GM21390 (cell line): ENCODE data around the gene RALGPS1.
A peak's percentile ranks its signal among the peaks of the same experiment; 100 is the strongest.

Source experiments
- ATAC-seq: cut with Tn5 transposase; IDR thresholded peaks from one replicate; pipeline ENCODE4 v1.9.1; 2021; ENCODE audit not compliant: unreplicated experiment

RALGPS1 gene

DNA sequence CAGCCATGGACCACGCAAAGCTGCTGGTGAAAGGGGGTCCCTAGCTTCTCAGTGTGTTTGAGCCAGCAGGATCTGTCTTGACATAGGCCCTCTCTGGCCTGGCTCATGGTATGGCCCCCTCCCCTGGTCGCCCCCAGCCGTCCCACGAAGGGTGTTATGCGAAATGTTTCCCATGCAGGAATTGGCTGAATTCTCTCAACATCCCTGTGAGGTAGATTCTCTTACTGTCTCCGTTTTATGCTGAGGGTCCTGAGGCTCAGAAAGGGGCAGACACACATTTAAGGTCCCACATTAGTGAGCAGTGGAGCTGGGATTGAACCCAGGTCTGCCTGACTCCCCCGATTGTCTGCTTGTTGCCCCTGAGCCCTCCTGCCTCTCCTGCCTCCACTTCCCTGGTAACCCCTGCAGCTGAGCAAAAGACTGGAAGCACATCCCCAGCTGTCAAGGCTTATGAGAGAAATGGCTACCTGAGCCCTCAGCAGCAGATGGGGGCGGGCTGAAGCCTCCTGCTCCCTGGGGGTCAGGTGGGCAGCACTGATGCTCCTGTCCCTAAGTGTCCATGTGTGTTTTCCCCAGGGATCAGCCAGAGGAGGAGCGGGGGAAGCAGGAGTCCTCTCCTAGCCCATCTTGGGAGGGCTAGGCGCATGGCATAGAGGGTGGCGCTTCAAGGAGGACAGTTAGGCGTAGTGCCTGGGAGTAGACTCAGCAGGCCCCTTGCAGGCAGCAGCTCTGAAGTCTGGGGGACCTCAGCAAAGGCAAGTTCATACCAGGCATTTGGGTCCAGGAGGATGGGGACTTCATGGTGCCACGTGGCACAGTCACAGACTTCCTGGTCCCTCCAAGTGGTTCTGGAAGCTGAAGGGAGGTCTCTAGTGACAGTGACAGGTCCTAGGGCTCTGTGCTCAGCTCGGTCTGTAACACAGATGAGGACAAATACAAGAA is 301.0 kb downstream of the RALGPS1 start:
- no peak for ATAC-seq

DNA sequence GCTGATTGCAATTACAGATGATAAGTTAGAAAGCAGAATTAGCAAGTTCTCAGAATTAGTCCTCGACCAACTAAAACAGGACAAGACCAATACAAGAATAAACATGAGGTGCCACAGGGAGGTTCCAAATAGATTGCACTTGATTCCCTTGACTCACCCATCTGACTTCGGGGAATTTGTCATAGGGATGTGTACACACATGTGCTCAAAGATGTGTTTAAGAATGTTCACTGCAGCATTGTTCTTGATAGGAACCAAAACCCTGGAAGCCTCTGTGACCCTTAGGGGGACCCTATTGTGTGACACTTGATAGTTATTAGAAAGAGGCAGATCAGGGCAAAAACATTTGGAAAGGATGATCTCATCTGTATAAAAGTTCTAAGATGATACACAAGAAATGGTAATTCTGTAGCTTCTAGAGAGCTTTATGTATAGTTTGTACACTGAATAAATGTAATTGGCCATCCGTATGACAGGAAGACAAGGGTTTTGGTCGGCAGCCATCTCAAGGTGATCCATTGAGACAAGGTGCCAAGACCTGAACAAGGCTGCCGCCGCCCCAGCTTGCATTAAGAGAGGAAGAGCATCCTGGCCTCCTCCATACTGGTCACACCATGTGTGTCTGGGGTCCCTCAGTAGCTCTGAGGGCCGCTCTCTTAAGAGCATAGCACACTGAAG is 301.8 kb downstream of the RALGPS1 start:
- no peak for ATAC-seq

DNA sequence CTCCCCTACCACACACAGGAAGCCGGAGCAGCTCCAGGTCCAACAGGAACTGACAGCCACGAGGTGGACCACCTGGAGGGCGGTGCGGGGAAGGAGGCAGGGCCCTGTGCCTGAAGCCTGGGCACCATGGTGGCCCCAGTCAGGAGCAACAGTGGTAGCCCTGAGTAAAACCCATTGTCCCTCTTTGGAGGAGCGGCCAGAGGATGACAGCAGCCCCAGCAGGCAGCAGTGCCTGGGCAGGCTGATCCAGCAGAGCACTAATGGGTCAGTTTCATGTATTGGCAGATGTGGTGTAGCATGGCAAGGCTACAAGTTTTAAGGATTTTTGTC is 302.3 kb downstream of the RALGPS1 start:
- no peak for ATAC-seq

DNA sequence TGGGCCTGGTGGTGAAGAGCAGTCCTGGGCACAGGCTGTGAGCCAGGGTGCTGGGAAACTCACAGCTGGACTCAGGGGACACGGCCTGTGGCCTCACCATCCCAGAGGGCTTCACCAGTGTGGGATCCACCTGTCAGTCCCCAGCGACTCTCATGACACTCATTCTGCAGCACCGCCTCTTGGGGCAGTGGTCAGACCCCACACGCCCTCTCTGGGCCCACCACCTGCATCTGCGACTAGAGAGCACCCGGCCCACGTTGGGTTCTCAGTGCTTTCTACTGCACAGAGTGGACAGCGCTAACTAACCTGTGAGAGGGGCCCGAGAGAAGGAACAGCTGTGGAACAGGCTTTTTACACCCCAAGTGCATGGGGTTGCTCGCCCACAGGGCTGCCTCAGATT is 304.2 kb downstream of the RALGPS1 start:
- no peak for ATAC-seq

DNA sequence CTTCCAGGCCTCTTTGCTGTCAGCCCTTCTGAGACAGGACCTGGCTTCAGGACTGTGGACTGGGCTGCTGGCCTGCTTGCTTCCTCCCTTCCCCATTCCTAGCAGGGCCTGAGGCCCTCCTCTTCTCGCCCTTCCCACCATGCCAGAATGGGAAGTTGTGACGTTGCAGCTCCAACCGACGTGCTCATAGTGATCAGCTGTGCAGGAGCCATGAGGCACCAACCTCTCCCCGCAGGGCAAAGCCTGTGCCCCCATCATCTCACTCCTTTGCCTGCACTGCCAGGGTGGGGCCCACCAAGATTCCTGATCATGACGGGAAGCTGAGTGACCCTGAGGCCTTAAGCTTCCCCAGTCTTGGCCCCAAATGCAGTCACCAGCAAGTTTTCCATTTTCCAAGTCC is 304.9 kb downstream of the RALGPS1 start:
- no peak for ATAC-seq

DNA sequence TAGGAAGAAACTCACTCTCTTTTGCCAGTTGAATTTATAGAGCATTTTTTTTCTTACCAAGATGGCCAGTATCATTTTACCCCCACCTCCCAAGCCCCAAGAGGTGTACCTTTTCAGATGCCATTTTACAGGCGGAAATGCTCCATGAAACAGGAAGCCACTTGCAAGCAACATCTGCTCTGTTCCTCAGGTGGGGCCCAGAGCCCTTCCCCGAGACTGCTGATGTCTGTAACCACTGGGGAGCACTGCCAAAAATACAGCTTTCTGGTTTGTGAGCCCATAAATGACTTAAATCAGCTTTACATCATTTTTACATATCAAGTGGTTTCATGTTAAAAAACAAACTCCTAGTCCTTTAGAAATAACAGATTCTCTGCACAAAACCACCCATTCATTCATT is 307.1 kb downstream of the RALGPS1 start:
- ATAC-seq = no peak

DNA sequence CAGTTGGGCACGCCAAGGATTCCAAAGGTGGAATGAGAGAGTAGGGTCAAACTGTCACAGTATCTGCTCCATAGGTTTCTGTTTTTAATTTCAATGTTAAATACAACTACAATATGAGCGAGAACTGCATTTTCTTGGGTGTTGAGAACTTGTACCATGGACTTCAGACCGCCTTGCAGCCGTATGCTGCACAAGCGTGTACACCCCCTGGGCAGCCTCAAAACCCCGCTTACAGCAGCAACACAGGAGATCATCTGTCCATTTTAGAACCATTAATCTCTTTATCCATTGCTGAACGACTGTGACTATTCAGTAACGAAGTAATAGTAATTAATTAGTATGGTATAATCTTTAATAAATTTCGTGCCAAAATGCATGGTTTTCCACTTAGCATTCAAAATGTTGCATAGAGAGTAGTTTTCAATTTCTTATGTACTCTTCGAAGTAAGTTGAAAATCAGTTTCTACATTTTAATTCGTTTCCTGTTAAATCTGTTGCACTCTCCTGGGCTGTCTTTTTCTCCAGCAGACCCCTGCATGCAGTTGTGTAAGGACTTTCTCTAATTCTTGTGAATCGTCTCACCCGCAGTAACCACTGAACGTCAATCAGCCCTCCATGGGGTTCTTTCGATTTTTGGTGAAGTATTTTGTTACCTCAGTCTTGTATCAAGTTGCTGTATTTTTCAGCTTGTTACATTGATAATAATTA is 308.0 kb downstream of the RALGPS1 start:
- ATAC-seq = no peak

DNA sequence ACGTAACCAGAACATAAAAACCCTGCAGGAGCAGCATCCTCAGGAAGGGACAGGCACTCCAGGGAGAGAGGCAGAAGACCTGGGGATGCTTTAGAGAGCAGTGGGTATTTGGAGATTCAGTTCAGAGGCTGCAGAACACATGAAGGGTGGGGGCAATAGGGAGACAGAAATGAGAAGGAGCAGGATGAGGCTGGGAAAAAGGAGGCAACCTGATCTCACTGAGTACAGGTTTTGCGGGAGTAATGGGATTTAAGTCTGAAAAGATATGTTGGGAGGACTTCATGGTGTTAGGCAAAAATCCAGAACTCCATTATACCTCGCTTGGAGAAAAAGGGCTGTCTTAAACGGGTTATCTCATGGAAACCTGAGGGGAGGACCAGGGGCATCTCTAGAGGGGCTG is 308.7 kb downstream of the RALGPS1 start:
- ATAC-seq = no peak

DNA sequence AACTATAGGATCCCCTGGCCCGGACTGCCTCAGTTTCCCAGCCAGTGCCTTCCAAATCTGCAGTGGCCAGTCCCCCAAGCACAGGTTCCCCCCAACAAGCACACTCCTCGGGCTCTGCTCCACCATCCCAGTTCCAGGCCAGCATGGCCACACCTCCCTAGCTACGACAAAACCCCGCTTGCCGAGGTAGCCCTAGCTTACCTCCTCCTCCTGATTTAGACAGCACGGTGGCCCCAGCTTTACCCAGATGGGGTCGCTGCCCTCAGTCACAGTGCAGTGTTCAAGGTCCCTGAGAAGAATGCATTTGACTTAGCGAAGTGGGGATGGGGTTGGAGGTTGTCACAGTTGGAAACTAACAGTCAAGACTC is 309.2 kb downstream of the RALGPS1 start:
- ATAC-seq = no peak

DNA sequence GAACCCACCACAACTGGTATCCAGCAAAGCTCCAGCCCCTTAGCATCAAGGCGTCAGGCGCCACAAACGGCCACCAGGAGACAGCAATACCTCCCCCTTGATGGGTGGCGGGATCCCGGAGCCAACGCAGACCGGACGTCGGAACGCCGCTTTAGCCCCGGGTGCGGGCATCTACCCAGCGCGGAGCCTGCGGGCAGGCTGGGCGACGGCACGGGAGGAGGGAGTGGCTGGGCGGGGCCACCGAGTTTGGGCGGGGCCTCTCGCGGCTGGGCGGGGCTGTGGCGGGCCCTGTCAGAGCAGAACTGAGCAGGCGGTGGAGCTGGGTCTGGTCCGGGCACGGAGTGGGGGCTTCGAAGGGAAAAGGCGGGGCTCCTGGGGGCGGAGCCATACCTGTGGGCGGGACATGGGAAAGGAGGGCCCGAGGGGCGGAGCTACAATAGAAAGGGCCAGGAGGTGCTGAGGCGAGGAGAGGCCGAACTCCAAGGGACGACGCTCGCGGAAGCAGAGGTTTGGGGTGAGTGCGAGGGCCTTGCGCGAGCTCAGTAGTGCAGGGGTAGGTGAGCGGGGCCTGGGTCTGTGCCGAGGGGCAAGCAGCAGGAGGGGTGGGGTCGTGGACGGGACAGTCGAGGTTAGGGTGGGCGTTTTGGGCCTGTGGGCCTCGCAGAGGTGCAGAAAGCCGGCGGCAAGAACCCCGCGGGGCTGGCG is 309.7 kb downstream of the RALGPS1 start:
- ATAC-seq = peak; percentile 51

DNA sequence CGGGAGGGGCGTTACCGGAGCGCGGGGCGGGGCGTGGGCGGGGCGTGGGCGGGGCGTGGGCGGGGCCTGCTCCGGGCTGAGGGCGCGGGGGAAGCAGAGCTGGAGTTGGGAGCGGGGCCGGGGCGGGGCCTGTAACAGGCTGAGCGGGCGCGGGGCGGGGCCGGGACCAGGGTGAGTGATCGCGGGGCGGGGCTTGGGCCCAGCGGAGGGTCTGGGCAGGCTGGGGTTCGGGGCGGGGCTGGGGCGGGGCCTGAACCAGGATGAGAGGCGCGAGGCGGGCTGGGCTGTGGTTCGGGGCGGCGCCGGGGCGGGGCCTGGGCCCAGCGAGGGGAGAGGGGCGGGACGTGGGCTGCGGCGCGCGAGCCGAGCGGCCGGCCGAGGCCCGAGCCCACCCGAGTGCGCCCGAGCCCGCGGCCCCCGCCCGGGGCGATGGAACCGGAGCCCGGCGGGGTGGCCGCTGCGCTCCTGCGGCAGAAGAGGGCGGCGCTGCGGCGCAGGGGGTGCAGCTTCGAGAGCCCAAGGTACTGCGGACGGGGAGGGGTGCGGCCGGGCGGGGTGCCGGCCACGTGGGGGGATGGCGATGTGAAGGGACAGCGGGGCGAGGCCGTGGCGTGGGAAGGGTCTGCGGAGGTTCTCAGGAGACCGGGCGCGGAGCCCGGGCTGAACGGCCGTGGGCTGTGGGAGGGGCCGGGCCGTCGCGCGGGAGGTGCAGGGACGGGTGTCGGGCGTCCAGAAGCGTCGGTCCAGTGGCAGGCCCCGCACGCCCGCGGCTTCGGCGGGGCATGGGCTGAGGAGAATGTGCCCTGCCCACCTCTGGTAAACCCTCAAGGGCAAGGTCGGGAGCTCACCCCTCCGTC is 310.5 kb downstream of the RALGPS1 start:
- ATAC-seq = peak; percentile 39

DNA sequence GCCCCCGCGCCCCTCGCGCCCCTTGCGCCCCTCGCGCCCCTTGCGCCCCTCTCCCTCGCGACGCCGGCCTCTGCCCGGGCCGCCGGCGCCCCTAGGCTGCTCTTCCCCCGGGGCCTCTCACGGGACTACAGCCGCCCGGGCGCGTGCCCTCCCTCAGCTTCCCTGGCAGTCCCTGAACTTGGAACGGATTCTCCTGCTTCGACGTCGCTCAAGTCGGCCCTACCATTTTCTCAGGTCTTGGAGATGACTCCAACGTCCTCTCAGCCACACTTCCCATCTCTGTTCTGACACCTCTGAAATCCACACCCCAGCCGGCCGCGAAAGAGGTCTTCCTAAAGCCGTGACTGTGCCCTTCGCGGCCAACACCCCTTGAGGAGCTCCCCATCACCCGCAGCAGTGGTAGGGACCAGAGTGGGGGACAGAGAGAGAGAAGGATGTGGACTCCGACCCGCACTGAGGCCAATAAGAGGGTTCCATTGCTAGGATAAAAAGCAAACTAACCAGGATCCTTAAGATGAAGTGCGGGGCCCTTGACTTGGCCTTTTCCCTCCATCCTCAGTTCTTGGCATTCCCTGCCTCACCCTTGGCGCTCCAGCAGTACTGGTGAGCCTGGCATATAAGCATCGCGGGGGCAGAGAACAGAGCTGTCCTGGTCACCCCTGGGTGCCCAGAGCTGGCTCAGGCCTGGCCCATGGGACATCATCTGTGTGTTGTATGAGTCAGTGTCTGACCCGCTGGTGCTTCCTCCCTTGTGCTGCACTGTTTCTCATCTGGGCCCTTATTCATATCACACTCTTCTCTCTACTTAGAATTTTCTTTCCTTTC is 311.4 kb downstream of the RALGPS1 start:
- ATAC-seq = no peak

DNA sequence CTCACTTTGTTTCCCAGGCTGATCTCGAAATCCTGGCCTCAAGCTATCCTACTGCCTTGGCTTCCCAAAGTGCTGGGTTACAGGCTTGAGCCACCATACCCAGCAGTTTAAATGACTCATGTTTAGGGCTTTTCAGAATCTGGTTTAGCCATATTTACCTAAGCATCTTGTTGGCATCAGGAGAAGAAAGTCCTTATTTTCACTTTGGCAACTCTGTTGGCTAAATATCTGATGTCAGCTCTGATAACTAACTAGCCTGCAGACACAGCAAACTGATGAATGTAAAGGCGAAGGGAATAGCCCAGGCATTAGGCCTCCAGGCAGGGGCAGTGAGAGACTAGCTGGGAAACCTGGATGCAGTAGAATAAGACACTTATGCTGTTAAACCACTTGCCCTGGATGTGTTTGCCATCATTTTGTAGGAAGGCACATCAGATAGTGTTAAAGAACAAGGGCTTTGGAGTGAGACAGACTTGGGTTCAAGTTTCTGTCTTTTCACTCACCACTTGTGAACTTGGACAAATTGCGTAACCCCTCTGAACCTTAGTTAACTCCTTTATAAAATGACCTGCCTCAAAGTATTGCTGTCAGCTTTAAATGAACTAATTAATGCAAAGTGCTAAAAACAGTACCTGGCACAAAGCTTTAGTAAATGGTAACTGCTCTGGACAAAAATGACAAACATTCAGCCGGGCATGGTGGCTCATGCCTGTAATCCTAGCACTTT is 315.3 kb downstream of the RALGPS1 start:
- no peak for ATAC-seq

DNA sequence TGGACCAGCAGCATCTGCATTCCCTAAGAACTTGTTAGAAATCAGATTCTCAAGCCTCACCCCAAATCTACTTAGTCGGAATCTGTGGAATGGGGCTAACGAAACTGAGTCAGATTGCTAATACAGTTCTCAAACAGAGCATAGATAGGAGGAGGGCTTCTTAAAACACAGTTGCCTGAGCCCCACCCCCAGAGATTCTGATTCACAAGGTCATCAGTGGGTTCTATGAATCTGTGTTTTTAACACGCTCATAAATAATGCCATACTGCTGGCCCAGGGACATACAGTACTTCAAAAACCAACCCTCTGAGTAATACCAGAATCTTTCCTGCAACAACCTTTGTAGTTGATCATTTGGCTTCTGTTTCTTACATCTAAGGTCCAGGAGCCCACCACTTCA is 317.1 kb downstream of the RALGPS1 start:
- no peak for ATAC-seq

DNA sequence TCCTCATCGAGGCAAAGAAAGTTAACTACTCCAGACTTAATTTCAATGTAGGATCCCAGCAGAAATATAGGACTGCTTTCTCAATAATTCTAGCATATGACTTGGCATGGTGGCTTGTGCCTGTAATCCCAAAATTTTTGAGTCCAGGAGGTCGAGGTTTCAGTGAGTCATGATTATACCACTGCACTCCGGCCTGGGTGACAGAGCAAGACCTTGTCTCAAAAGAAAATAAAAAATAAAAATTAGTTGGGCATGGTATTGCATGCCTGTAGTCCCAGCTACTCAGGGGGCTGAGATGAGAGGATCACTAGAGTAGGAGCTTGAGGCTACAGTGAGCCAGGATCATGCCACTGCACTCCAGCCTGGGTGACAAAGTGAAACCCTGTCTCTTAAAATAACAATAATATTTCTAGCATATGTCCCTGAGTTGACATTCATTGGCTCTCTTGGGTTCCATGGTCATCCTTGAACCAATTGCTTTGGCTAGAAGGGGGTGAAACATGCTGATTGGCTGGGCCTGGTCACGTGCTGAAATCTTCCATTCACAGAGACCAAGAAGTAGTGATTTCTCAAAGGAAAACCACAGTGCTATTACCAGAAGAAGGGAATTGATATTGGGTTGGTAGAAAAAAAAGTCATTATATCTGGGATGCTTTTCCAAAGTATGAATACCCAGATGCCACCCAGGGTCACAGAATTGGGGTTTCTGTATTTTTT is 318.4 kb downstream of the RALGPS1 start:
- no peak for ATAC-seq

DNA sequence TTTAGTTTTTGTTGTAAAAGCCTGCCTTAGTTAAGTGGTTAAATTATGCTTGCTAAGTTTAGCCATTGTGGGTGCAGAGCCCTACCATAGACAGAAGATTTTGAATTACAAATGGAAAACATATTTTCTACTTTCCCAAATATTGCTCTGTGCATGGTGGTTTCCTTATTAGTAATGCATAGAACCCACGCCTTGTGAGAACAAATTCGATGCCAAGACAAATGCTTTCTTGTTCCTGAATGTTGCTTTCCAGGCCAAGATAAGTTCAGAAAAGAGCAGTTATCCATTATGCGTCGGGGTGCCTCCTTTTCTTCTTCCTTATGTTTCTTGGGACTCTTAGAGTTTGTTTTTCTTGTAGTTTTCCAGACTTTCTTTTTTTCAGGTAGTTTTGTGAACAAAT is 319.0 kb downstream of the RALGPS1 start:
- ATAC-seq = no peak

DNA sequence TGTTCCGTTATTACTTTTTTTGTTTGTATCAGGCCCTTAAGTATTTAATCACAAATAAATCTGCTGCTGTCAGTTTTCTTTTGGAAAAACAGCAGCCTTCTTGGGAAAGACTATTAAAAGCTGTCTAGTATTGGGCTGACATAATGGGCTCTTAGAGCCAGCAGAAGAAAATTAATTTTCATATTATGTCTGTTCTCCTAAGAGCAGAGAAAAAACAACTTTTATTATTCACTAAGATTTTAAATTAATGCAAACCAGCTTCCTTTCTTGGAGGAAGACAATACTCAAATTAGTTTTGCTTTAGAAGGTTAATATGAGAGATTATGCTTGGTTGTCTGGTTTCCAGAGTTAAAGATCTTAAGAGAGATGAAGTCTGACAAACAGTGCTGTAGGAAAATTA is 319.4 kb downstream of the RALGPS1 start:
- ATAC-seq = no peak

DNA sequence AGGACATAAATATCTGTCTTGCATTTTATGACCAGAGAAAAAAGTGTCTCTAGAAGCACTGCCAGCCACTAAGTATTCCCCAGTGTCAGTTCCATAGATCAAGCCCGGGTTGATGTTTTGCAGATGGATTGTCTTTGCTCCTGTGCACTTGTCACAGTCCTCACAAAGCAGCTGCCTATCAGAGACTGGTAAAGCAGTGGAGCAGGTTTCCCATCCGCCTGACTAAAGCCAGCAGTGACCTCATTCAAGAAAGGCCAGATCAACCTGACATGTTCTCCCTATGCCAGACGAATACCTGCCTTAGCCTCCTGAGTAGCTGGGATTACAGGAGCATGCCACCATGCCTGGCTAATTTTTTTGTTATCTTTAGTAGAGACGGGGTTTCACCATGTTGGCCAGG is 323.2 kb downstream of the RALGPS1 start:
- ATAC-seq = no peak
